GM15510 (cell line): ENCODE results near the gene CLCN5.

Experiments
- POLR2A ChIP-seq: IDR thresholded peaks from 3 replicates; pipeline ENCODE4 v1.6.1; 2011; ENCODE audit warnings: borderline replicate concordance; ENCODE audit not compliant: insufficient read length; ENCODE audit errors: extremely low read depth

Gene CLCN5

DNA sequence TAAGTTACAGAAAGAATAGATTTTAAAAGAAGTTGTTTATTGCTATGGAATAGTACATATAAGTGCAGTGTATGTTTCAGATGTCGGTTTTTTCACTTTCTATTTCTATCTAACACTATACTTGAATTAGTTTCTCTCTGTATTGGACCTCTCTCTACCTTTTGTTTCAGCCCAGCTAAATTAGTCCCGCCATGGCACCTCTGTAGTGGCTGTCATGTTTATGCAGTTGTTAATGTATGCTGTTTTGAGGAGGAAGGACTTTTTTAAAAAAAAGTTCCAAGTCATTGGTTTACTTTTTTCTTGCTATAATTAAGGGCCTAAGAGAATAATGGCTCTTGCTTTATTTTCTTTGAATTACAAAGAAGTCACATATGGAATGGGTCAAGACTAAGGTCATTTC is 160.3 kb downstream of the CLCN5 start:
- no peak for TF ChIP-seq POLR2A

- no peak for TF ChIP-seq POLR2A
These were observed 166.2 kb downstream of the CLCN5 start for GRCh38 chrX:50088645-50089044.

DNA sequence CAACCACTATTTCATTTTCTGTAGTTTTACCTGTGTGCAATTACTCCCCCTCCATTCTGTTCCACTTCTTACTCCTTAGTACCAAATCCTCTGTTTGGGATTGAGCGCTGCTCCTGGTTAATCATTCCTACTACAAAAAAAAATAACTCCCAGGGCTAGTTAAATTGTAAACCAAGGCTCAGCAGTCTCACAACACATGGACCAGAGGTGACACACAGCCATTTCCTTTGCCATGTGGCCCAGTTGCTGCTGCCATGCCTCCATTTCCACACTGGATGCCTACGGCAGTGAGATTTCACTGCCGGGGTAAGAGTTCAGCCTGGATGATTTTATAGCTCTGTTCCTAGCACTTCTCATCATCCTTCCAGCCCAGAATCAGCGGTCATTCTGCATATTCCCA is 171.2 kb downstream of the CLCN5 start:
- TF ChIP-seq POLR2A, result no peak

- TF ChIP-seq POLR2A, result no peak
These were observed 174.7 kb downstream of the CLCN5 start for GRCh38 chrX:50097071-50097470.

DNA sequence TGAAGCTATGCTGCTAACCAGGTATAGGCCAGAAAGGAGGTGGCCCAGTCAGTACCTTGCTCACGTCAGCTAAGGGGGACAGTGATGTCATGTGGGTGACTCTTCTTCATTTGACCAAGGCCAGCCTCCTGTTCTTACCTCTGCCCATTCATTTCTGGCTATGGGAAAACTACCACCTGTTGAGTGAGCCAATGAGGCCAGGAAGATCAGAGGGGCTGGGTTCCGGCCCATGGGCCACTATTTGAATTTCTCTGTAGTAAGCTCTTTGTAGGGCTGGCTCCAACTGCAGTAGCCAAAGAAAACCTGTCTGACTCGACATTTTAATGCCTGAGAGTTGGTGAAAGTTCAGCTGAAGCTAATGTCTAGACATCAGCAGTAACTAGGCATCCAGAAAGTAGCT is 175.8 kb downstream of the CLCN5 start:
- TF ChIP-seq POLR2A, result no peak

DNA sequence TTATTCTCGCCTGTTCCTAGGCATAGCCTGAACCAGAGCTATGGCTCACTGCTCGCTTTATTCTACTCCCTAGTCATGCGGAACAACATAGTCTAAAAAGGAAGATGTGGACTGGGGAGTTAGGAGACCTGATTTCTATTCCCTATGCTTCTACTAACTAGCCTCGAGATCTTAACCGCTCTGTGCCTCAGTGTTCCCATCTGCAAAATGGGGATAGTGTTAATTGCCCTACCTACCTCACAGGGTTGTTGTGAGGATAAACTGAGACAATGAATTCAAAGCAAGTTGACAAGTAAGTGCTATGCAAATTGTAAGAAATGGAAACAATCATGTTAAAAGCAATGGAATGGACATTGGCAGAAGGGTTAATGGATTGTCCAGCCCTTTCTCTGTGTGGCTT is 176.4 kb downstream of the CLCN5 start:
- no peak for TF ChIP-seq POLR2A

GRCh38 chrX:50099331-50099730 is 176.9 kb downstream of the CLCN5 start:
- no peak for TF ChIP-seq POLR2A

GRCh38 chrX:50100188-50100587 is 177.8 kb downstream of the CLCN5 start:
- no peak for TF ChIP-seq POLR2A

DNA sequence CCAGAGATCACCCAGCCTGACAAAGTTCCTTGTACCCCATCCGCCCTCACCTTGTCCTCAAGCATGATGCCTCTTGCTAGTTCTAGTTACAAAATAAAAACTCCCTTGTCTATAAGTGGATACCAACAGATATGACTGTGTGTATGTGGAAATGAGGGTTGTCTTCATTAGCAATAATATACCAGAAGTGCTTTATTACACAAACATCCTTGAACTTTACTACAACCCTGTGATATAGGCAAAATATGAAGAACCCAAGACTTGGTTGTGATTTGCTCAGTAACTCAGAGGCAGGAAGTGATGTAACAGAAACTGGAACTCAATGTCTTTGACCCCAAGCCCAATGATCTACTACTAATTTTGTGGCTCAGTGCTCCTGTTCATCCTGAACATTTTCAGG is 180.8 kb downstream of the CLCN5 start:
- TF ChIP-seq POLR2A, result no peak

GRCh38 chrX:50103866-50104566 is 181.6 kb downstream of the CLCN5 start:
- TF ChIP-seq POLR2A, result no peak

DNA sequence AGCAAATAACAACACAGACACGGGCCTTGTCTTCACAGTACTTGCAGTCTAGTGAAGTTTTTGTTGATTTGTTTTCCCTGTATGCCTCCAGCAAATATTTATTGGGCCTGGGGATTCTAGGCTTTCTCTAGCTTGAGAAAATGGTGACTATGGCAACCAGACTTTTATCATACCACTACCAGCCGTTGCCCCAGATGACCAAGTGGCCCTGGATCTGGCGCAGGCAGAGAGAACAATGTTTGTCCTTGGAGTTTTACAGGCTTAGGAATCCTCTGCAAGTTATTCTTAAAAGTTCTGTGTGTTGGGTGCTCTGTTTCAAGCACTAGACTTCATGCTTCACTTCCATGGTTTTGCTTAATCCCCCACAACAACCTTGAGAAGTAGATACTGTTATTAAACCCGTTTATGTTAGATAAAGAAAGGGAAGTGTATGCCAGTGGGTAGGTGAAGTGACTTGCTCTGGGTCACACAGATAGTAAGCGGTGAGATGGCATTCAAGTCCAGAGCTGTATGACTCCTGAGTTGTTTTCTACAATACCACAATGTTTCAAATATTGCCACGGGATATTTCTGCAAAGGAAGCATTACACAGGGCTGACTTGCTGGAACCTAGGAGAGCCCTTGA is 183.8 kb downstream of the CLCN5 start:
- no peak for TF ChIP-seq POLR2A

GRCh38 chrX:50107470-50107869 is 185.1 kb downstream of the CLCN5 start:
- no peak for TF ChIP-seq POLR2A

GRCh38 chrX:50108264-50108663 is 185.9 kb downstream of the CLCN5 start:
- no peak for TF ChIP-seq POLR2A

DNA sequence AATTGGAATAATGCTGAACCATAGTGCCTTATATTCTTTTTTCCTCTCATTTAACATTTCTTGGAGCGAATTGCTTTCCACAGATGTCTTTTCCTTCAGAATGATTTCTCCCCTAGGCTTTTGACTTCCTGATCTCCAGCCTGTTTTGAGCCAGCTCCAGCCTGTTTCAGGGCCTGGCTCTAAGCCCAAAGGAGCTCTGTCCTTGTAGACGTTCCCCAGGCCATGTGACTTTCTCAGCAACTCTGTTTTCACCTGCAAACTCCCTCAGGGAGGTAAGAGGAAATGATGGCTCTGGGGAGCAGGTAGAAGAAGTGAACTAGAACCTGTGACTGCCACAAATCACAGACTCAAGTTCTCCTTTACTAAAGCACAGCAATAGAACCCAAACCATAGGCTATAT is 189.3 kb downstream of the CLCN5 start:
- no peak for TF ChIP-seq POLR2A

- no peak for TF ChIP-seq POLR2A
These were observed 191.7 kb downstream of the CLCN5 start for GRCh38 chrX:50114113-50114512.

DNA sequence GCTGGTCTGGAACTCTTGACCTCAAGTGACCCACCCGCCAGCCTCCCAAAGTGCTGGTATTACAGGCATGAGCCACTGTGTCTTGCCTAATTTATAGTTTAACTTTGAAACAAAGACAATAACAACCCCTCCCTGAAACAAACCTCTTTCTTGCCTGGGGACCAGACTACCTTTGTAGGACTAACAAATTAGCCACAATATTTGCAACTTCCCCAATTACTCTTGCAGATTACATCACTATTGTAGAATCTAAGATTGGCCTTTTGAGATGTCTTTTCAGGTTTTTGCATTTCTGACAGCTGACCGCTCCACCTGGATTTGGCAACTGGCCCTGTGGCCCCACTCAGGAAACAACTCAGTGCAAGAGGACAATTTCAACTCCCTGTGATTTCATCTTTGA is 193.6 kb downstream of the CLCN5 start:
- TF ChIP-seq POLR2A, result no peak
